GM18858 (cell line): ENCODE measurements around the gene MNX1.

Experiments used
- ATAC-seq: cut with Tn5 transposase; IDR thresholded peaks from one replicate; pipeline ENCODE4 v1.9.1; 2021; ENCODE audit not compliant: unreplicated experiment

Gene MNX1

DNA sequence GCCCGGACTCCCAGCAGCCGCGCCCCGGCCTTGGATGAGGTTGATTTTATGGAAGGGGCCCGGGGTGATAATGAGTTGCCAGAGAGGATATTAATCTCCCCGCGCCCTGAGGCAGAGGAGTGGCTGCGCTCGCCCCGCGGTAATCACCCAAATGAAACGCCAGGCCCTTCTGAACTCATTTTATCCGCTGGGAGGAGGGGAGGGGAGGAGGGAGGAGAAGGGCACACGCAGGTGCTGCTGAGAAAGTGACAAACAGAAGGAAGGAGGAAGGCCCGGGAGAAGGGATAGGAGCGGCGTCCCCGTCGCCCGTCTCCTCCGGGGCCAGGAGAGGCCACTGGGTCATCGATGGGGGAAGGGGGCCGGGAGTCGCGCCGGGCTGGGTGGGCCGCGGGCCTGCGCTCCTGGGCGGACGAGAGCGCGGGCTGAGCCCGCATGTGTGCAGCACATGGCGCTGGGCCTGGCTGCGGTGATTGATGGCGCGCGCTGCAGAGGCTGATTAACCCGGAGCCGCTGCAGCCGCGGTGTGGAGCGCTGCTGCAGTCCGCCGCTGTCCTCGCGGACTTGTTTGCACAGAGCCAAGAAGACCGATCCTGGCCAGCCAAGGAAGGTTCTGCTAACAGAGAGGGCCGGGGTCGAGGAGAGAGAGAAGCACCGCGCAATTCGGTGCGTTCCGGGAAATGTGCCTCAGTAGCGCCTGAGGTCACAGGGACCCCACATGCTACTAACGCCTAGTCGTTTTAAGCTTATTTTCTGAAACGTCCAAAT lies 6.5 kb downstream of the MNX1 start:
- no peak for ATAC-seq

DNA sequence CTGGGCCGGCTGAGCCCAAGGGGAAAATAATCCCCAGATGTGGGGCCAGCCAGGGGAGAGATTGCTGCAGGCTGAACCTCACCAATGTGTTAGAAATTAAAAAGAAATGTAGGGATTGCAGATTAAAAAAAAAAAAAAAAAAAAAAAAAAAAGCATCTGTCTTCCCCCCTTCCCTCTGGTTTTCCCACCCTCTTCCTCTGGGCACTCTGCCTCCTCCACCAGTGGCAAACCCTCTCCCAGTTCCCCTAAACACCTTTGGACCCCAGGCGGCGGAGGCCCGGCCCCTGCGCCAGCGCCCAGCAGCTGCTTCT lies 7.1 kb downstream of the MNX1 start:
- no peak for ATAC-seq

DNA sequence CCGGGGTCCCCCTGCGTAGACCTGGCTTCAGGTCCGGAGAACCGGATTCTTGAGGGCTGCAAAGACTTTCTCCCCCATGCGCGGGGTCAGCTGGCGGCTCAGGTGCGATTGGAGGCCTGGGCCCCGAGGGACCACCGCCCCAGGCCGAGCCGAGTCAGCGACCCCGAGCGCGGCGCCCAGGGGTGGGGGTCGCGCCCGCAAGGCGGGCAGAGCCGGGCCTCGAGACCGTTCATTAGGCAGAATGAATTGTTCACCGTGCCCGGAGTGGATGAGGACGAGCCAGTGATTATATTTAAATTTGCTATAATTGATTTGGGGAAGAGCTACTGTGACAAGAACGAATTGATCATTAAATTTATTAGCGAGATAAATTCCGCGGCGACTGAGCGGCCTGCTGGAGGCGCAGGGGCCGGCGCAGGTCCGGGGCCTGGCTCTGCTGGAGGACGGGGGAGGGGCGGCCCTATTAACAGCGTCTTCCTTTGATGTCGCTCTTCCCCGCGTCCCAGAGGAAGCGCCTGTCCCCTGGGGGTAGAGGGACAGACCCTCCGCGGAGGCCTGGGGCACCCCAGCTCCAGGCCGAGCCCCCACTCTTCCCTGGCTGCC lies 7.5 kb downstream of the MNX1 start:
- no peak for ATAC-seq

DNA sequence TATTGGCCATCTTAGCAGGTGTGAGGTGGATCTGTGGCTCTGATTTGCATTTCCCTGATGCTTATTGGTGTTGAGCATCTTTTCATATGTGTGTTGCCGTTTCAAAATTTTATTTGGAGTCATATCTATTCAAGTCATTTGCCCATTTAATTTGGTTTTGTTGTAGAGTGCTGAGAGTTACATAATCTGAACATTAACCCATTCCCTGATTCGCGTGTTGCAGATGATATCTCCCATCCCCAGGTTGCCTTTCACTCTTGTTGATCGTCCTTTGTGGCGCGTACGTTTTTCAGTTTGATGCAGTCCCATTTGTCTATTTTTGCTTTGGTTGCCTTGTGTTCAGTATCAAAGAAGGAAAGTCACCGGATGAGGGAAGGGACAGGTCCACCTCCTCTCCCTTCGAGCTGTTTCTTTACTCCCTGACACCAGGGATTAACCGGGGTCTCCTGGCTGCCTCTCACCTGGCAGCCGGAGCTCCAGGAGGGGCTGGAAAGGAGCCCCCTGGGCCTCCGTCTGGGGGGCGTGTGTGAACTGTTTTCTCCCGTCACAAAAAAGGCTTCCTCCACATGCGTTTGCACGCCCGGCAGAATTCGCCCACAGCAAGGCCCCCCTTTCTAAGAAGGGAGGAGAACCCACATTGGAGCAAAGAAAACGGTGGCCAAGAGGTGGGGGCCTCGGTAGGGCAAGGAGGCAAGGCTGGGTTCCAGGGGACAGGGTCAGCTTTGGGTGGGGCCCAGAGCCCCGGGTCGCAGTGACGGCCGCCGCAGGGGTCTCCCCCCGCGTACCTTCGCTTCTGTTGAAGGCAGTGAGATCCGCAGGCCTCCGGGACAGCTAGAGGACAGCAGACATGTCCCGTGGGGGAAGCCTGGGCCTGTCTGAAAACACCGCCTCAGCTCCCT lies 8.3 kb downstream of the MNX1 start:
- ATAC-seq: no peak

DNA sequence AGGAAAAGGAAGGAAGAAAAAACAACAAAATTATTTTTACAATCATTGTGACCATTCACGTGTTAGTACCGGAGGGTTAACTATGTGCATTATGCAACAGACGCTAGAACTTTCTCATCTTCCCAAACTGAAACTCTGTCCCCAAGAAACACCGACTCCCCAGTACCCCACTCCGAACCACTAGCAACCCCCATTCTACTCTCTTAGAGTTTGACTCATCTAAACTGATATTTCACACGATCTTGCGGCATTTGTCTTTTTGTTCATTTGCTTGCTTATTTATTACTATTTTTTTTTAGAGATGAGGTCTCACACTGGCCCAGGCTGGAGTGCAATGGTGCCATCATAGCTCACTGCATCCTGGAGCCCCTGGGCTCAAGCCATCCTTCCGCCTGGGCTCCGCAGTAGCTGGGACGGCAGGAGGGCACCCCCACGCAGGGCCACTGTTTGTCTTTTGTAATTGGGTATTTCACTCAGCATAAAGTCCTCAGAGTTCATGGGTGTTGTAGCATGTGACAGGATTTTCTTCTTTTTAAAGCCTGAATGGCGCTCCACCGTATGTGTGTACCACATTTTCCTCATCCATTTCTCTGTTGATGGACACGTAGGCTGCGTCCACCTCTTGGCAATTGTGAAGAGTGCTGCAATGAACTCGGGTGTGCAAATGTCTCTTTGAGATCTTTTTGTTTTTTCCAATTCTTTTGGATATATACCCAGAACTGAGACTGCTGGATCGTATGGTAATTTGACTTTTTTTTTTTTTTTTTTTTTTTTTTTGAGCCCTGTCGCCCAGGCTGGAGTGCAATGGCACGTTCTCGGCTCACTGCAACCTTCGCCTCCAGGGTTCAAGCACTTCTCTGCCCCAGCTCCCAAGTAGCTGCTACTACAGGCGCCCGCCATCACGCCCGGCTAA lies 9.5 kb downstream of the MNX1 start:
- no peak for ATAC-seq

DNA sequence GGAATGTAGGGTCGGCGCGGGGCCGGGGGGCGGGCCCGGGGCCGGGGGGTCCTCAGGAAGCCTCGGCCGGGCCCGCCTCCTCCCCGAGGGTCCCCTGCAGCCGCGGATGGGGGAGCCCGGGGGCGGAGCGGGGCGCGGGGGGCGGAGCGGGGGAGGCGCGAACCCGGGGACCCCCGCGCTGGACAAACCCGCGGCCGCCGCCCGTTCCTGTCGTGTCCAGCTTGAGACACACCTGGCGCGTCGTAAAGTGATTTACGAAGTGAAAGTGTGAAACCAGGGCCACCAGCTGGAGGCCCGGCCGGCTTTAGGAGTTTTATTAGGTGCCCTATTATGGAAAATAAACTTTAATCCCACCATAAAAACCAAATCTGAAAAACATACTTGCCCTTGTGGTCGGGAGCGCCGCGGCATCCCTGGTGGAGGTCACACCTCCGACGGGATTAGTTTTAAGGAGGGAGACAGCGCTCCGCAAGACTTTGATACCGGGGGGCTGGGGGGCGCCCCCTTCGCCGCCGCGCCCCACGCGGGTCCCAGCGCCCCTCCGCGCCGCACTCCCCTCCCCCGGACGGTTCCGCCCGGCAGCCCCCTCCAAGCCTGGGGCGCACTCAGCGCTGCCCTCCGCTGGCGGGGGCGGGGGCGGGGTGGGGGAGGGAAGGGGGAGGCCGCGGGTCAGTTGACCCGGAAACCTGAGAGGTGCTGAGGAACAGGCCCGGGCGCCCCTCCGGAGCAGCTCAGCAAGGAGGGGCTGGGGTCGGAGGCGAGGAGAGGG lies 10.3 kb downstream of the MNX1 start:
- ATAC-seq: no peak

DNA sequence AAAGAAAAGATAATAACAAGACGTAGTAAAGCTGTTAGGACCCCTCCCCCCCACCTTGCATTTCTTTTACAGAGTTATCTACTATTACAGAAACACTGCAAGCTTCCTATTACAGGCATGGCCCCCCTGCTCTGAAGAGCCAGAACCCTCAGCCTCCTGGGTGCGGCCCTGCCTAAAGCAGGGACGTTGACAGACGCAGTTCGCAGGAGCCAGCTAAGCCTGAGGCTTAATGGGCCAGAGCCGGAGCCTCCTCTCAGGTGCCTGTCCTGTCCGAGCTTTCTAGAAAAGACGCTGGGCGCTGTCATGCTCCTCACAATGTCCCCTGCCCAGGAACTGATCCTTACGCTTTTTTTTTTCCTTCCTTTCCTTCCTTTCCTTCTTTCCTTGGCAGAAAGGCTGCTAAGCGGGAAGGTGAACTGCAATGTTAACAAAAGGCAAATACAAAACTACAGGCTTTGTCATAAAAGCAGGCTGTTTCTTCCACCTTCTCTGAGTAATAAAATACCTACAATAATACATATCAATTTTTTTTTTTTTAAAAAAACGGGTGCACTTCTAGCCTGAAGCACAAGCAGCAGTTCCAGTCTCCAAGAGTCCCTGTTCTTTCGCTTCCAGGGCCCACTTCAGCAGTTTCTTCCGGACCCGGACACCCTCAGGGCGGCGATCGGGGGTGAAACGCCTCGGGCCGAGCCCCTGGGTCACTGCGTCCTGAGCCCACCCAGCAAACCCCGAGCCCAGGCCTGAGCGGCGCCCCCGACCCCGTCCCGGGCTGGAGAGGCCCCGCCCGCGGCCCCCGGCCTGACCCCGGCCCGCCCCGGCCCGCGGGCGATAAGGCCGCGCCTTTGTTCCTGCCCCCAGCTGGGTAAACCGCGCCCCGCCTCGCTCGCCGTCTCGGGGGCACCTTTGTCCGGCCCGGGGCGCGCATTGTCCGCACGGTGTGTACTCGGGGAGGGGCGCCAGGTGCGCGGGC lies 11.2 kb downstream of the MNX1 start:
- ATAC-seq: no peak

DNA sequence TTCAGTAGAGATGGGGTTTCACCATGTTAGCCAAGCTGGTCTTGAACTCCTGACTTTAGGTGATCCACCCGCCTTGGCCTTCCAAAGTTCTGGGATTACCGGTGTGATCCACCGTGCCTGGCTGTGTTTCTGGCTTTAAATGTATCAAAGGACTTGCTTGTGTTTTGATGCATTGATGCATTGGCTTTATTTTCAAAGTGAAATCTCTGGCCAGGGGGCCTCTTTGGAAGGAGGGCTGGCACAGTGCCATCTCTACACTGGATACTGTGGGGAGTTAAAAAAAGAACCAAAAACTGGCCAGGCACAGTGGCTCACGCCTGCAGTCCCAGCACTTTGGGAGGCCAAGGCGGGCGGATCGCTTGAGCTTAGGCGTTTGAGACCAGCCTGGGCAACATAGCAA lies 16.0 kb downstream of the MNX1 start:
- ATAC-seq: no peak

DNA sequence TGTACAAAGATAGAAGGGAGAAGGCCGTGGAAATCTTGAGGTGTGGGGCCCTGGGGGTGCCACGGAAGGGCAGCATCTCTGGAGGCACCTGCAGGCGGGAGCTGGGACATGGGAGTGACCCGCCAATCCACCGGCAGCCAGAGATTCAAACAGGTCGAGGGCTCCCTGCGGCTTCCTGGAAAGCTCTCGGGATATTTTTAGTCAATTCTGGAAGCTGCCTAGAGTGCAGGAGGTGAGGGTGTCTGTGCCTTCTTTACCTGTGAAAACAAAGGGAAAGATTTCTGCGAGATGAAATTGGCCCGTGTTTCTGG lies 16.6 kb downstream of the MNX1 start:
- ATAC-seq: no peak

DNA sequence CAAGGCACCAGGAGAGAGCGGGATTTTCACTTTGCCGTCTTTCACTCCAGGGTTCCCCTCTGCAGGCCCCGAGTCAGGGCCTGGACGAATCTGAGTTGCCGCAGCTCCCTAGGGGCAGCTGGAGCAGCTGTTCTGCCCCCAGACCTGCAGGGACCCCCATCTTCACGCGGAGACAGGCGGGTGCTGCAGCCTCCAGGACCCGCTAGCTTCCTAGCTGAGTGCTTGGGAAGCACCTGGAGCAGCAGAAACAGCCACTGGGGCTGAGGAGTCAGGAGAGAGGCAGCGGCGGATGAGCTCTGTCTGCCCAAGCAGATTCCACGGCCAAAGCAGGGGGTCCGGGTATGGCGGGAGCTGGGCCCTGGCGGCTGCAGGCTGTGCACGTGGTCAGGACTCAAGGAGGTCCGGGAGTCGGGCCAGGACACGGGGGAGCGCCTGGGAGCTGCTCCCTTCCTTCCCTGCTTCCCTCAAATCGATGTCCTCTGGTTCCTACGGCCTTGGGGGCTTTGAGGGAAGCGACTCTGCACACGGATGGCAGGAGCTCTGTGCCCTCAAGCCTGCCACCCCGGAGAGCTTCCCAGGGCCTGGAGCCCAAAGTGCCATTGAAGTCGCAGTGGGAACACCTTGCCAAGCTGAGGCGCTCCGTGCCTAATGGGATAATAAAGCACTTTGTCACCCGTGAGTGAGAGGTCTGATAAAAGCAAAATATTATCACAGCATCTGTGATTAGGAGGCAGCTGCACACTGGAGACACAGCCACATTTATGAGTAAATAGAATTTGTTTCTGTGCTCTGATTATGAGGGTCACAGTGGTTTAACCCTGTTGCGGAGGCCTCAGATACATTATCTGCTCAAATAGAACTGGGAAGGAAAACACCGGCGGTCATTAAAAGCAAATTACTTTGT lies 17.2 kb downstream of the MNX1 start:
- ATAC-seq: no peak

DNA sequence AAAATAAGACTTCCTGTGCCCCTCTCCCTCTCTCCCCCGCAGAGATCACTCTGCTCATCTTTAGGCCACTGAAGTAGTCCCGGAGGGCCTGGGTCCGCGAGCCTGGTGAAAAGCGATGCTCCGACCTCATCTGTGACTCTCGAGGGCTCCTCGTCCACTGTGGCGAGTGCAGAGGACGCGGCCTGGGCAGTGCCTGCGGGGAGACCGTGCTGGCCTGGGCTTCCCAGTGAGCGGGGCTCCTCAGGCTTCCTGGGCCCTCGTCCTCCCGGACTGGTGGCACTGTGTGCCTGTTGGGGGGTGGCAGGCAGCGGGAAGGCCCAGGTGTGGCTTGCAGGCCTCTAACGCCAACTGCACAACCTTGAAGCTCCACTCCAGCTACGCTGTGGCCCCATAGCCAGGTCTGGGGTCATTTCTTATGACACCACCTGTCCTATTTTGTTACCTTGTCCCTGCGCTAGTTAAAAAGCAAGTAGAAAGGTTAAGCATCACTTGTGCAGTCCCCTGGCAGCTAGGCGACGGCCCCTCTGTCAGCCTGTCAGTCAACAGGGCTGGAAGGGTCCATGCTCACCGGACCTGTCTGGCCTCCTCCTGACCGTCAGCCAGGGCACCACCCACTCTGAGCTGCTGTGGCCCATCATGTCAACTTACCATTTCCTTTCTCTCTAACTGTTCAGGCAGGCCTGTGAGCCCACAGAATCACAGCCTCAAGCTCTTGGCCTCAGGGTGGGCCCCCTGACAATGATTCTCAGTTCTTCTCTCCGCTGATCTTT lies 20.5 kb downstream of the MNX1 start:
- no peak for ATAC-seq

DNA sequence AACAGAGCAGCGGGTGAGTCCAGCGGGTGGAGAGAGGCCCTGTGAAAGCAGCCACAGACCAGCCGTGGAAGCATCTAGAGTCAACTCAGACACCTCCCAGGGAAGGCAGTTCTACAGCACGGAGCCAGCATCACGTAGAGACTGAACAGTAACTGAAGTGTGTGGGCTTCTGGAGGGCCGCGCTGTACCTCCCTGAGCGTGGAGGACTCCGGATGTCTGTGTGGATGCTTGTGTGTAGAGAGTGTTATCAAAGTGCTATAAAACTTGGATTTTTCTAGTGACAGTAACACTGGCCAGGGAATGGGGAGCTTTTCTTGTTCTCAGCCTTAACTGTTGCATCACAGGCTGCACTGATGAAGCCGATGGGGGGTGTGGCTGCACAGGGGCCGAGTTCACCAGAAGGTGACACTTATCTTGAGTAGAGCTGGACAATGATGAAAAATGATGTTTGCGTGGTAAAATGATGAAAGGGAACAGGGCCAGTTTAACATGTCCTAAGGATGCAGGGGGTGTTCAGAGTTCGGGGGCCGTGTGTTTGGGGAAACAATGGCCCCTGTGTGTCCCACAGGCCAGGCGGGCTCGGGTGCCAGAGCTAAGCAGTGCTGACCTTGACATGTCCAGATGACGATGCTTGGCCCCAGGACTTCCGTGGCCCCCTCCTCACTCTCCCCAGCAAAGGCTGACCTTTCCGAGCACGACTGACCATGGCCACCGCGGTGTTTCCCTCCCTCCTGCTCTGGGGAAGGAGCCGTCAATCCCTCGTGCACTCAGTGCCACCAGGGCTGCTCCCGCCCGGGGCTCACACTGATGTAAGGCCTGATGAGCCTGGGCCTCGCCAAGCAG lies 21.9 kb downstream of the MNX1 start:
- ATAC-seq: no peak

DNA sequence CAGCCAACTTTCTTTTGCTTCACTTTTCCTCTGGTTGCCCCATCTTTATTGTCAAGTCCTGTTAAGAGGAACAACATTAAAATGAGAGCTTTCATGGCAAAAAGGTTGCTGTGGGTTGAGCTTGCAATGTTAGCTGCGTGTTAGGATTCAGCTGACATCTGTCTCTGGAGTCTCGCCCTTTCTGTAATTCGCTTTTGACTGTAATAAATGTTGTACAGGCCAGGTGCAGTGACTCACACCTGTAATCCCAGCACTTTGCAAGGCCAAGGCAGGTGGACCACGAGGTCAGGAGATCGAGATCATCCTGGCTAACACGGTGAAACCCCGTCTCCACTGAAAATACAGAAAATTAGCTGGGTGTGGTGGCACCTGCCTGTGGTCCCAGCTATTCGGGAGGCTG lies 24.1 kb downstream of the MNX1 start:
- ATAC-seq: no peak

DNA sequence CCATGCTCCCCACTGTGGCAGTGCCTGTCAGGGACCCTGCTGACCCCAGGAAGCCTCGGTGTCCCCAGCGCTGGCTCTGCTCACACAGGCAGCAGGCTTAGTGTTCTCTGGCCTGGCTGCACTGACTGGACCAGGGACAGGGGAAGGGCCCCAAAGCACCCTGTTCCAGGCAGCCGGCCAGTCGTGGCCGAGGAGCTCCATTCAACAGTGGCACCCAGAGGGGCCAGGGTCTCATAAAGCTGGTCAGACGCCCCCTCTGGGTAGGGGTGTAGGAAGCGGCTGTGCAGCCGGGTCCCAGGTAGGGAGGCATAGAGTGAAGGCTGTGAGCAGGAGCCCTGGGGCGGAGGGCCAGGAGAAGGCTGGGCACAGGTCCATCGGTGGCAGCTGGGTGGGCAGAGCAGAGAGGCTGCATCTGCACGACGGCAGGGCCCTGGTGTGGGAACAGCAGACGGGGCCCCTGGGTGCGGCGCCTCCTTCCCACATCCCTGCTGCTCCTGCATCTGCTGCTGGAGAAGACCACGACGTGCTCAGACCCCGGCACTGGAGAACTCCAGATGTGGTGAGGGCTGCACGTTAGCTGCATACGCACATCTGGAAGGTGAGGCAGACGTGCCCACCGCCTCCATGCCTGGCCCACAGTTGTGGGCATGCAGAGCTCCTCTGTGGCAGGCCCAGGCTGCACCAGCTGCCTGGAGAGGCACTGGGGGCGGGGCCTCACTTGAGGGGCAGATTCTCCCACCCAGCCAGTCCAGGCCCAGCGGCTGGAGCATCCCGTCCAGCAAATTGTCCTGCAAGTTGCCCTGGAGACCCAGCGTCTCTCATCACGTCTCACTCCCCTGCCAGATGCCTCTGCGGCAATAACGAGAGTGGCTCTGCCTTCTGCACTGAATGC lies 25.1 kb downstream of the MNX1 start:
- ATAC-seq: no peak

DNA sequence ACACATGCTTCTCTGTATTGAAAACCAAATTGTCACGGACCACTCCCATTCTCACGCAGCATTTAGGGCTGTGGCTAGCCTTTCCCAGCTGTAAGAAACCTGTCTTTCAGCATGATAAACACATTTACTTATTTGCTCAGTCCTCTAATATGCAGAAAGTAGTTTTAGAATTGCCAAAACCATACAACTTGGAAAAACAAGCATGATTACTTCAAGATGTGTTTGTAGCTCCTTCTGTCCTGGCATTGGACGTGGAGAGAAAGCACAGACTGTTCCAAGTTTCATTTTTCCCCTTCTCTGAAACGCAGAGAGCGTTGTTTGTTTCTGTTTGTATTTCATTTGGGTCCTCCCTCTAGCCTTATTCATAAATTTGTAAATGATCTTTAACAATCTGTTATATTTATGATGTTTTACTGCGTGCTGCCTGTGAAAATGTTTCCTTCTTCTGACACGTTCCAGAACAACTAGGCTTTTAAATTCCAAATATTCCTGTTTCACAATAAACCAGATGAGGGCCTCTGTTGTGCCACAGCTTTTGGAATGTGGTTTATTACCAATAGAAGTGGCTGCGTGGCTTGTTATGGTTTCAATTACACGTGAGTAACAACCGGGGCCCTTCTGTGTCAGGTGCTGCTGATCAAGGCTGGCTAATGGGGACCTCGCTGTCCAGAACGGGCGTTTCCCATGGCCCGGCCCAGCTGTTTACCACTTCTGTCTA lies 26.1 kb downstream of the MNX1 start:
- no peak for ATAC-seq
